ENCODE data around the gene MRPS34.
"Not testable (repeated sequence)": the region's sequence is repeated elsewhere in the genome, so short reads cannot be mapped to it uniquely, and the experiment has no call there.

Gene MRPS34

DNA sequence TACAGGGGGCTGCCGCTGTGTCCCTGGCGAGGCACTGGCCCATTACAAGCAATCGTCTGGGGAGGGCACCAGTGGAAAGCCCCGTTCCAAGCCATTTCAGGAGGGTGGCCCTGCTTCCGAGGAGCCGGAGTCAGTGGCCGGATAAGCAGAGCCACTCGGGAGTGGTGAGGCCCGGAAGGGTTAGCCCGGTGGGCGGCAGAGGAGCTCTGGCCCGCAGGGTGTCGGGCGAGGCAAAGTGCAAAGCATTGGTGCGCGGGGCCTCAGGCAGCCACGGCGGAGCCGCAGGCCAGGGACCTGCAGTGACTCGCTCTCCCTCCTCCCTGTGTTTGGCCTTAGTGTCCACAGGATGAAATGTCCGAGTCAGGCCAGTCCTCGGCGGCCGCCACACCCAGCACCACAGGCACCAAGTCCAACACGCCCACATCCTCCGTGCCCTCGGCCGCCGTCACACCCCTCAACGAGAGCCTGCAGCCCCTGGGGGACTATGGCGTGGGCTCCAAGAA, 26.2 kb downstream of the MRPS34 start:
- no peak for DNase-seq

DNA sequence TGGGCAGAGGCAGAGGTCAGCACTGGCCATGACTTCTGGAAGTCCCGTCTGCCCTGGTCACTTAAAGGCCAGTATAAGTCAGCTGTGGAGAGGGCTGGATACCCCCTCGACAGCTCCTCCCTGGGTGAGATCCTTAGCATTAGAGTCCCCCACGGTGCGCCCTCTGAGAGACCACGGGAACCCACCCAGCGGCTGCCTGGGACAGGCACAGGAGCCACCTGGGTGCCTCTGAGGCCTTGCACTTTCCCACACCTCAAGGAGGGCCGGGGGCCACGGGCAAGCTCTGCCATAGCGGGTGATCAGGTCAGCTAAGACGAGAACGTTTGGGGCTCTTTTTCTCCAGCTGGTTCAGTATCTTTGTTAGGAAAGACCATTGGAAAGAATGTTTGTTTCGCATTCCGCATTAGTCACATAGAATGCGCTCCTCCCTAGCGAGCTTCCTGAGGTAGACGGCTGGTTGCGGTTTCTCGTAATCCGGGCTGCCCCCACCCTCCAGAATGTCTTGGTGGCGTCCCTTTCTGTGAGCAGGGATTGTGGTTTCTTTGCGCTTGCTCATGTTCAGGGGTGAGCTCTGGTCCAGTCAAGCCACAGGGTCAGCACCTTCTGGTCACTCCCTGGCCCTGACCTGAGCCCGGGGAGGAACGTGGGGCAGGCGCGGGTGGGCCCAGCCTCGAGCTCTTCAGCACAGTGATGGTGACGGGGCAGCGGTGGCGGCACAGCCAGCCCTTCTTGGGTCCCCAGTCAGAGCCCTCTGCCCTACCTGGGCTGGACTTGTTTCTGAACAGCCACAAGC, 26.8 kb downstream of the MRPS34 start:
- peak; percentile 72 for DNase-seq

DNA sequence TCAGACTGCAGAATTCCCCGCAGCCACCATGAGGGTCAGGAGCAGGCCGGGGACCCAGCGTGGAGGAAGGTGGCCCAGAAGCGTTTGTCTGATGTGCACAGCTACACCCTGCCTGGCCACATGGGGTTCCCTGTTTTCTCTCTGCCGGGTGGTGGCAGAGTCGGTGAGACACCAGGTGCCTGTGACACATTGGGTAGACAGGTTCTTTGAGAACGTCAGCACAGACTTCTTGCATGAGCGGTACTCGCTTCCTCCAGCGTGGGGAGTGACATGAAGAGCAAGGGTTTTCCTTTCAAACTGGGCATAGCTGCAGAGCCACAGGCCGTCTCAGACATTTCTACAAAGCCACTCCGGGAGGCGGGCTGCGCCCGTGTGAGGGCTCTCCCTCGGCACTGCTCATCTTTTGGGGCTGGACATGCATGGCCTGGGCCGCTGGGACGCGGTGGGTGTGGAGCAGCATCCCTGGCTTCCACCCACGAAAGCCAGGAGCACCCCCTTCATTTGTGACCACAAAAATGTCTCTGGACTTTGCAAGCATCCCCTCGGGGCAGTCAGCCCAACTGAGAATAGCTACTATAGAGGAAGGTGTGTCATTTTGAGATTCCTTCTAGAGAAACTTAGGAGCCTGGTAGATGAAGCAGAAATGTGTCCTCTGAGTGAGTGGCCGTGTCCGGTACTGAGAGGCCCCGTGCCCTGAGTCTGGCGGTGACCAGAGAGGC, 27.6 kb downstream of the MRPS34 start:
- DNase-seq: peak; percentile 75

DNA sequence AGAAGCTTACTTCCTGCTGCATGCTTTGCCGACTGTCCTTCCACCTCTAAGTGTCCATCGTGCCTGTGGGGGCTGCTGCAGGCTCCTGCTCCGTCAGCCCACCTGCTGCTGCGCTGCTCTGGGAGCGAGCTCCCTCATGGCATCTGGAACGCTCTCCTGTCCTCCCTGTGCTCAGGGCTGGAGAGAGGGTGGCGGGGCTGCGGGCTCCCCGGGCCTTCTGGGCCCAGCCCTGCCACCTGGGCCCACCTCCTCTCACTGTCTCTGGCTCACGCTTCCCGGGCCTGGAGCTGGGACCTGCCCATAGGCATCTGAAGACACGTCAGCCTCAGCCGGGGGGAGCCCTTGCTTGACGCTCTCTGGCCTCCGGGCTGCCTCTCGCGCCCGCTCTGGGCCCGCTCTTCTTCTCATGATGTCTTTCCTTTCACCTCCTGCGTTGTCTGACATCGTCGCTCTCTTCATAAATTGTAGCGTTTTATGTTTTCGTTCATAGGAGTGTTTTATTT, 28.5 kb downstream of the MRPS34 start:
- no peak for DNase-seq

DNA sequence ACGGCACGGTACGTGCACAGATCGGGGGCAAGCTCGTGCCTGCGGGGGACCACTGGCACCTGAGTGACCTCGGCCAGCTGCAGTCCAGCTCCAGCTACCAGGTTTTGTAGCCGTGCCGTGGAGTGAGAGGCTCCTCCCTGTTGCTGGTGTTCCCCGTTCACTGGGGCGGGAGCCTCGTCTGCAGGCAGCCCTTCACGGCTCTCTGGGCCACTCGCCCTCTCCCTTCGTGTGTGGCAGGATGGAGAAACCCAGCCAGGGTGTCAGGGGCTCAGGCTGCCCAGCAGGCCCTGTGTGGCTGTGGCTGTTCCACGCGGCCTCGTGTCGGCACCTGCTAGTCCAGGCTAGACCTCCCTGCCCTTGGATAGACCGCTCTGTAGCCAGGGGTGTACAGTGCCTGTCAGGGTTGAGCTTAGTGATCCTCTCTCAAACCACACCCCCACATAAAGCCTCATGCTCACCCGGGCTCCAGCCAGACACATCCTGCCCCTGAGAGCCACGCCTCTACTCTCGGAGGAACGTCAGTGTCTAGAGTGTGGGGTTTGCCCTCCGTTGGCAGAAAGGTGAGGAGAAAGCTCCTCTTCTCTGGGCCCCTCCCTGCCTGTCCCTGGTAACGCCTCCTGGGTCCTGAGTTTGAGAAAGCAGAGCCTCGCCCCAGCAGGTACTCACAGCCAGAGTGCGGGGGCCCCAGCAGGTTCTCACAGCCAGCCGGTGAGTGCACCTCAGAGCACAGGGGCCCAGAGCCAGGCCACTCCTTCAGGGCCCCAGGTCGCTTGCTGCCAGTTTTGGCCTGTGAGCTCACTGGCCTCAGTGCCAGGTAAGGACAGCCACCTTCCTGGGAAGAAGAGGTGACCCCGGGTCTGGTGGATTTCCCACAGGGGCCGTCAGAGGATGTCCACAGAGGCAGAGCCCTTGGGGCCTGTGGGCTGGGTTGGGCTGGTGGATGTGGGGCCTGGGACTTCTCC, 29.3 kb downstream of the MRPS34 start:
- no peak for DNase-seq

DNA sequence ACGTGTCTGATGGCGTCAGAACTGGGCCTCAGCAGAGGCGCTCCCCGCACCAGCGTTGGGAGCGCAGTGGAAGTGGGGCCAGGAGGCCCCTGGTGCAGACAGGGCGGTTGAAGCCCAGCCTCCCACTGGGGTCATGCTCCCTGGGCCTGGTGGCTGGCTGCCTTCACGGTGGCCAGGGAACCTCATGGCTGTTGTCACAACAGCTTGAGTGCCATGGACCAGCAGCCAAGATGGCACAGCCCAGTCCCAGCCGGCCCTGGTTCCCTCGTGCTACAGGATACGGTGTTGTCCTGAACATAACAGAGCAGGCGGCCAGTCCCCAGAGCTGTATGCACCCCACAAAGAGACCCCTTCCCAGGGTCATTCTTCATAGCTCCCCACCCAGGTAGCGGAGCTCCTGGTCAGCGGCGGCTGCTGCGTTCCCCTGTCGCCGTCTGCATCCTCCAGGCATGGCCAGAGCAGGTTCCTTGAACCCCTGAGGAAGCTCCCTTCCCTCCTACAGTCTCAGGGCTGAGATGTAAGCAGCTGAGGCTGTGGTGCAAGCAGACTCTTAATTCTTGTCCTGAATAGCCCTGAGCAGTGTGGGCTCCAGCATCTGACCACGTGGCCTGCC, 31.3 kb downstream of the MRPS34 start:
- DNase-seq: no peak

DNA sequence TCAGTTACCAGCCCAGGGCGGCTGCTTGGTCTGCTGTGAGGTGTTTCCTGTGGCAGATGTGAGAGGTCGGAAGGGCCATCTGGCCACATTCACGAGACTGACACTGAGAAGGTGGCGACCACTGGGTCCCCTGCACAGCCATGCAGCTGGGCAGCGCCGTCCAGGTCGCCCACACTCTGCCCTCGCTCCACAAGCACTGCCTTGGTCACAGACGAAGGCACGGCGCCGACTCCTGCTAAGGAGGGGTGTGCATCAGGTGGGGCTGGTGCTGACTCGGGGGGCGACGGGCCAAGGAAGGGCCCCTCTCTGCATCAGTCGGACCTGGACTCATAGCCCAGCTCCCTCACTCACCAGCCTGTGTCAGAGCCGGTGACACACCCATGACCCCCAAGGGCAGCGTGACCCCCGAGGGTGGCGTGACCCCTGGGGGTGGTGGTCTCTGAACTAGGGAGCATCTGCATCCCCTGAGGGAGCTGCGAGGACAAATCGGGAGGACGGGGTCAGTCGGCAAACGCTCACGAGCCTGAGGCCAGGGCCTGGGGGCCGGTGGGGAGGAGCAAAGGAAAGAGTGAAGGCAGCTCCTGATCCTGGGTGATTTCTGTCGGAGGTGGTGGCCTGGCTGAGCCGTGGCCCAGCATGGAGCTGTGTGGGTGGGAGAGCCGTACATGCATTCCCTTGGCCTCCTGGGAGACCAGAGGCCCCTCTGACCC, 32.0 kb downstream of the MRPS34 start:
- no peak for DNase-seq

DNA sequence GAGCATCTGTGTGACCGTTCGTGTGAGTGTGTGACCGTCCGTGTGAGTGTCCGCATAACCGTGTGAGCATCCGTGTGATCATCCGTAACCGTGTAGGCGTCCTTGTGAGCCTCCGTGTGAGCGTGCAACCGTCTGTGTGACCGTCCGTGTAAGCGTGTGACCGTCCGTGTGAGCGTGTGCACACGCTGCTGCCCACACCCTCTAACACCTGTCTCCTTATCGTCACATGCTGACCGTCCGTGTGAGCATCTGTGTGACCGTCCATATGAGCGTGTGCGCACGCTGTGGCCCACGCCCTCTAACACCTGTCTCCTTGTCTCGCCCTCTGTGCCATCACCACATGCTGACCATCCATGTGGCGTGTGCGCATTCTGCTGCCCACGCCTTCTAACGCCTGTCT, 32.7 kb downstream of the MRPS34 start:
- no peak for DNase-seq

DNA sequence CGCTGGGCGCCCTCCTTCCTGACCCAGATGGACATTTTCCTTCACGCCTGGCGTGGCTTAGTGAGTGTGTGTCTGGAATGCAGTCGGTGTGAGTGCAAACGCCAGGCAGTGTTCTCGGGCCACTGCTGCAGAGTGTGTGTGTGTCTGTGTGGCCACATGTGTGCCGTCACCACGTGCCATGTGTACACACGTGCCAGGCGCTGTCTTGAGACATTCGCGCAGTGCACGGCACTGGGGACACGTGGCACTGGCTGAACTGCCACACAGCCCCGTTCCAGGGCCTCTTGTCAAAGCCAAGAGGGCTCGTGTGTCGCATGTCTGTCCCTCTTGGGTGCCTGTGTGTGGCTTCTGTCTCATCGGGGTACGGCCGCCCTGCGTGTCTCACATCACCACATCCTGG, 38.1 kb downstream of the MRPS34 start:
- no peak for DNase-seq

DNA sequence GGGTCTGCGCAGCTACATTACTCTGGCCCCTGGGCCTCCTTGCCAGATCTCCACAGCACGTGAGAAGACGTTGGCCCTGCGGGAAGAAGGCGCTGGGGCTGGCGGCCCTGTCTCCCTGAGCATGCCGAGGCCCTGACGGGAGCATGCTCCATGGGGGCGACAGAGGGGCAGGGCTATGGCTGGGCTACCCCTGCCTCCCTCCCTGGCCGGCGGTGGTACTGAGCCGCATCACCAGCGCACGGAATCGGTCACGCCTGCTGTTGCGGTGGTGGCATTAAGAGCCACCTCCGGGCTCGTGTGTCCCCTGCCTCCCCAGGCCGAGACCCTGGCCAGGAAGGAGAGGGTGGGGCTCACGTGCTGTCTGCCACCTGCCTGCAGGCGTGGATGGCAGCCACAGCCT, 38.8 kb downstream of the MRPS34 start:
- no peak for DNase-seq

DNA sequence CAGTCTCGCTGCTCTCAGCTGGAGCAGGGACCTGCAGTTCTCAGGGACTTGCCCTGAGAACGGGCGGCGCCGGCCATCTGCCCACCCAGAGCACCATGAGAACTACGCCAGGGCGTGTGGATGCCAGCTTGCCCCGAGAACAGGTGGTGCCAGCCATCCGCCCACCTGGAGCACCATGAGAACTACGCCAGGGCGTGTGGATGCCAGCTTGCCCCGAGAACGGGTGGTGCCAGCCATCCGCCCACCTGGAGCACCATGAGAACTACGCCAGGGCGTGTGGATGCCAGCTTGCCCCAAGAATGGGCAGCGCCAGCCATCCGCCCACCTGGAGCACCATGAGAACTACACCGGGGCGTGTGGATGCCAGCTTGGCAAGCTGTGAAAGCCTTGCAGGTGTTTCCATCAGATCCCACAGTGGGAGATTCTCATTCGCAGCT, 40.4 kb downstream of the MRPS34 start:
- DNase-seq: not testable (repeated sequence)

DNA sequence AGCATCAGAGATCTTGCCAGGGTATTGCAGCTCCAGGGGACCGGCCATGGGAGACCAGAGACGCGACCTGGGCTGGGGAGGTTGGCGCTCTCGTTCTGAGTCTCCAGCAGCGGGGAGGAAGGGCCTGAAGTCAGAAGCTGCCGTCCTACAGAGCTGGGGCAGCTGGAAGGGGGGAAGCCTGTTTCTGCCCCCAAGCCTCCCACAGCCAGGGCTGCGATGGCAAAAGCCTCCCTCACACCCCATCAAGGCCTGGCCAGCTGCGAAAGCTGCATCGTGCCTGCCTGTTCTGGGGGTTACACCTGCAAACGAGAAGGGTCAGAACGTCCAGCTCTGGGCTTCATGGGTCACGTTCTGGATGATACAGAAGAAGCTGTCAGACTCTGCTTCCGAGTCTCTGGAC, 40.9 kb downstream of the MRPS34 start:
- DNase-seq: no peak

DNA sequence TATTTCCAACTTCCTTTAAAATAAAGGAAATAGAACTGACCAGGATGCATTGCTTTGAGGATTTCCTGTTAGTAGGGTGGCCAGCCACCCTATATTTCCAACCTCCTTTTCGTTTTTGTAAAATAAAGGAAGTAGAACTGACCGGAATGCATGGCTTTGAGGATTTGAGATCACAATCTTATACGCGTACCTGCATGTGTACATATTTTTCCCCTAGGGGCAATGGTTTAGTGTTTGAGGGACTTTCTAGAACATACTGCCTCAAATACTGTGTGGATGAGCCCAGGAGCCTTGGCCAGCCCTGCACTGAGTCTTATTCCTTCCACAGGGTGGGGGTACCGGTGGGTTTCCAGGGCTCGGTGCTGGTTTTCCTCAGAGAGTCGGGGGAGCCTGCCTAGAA, 41.3 kb downstream of the MRPS34 start:
- no peak for DNase-seq

DNA sequence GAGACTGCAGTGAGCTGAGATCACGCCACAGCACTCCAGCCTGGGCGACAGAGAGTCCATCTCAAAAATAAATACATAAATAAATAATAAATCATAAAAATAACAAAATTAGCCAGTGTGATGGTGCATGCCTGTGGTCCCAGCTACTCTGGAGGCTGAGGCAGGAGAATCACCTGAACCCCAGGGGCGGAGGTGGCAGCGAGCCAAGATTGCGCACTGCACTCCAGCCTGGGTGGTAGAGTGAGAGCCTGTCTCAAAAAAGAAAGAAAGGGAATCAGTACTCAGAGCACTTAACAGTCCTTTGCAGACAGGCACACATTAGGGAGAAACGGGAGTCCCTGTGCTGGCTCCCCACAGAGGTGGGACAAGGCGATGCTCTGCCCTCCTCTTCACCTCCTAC, 41.9 kb downstream of the MRPS34 start:
- DNase-seq: no peak

DNA sequence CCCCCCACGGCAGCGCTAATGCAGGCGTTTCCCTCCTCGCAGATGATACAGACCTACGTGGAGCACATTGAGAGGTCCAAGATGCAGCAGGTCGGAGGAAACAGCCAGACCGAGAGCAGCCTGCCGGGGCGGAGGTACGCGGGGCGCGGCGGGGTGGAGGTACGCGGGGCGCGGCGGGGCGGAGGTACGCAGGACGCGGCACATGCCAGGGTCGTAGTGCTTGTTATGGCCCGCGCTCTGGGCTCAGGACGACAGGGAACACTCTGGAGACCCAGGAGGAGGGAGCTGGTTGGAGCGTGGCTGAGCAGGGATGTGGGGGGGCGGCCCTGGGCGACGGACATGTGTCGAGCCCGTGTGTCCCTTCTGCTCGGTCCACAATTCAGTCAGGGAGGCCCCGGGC, 43.5 kb downstream of the MRPS34 start:
- no peak for DNase-seq

DNA sequence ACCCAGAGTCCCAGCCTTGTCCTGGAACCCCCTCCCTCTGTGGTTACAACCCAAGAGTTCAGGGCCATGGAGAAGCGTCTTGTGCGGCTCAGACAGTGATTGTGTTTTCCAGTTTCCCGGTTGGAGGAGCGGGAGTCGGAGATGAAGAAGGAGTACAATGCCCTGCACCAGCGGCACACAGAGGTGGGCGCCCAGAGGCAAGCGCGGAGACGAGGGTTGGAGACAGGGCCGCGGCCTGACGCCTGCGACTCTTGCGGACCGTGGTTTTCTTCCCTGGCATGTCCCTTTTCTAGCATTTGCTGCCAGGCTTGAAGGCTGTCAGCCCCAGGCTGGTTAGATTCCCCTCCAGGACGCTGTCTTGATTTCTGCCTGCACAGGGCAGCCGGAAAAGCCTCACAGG, 43.9 kb downstream of the MRPS34 start:
- no peak for DNase-seq

DNA sequence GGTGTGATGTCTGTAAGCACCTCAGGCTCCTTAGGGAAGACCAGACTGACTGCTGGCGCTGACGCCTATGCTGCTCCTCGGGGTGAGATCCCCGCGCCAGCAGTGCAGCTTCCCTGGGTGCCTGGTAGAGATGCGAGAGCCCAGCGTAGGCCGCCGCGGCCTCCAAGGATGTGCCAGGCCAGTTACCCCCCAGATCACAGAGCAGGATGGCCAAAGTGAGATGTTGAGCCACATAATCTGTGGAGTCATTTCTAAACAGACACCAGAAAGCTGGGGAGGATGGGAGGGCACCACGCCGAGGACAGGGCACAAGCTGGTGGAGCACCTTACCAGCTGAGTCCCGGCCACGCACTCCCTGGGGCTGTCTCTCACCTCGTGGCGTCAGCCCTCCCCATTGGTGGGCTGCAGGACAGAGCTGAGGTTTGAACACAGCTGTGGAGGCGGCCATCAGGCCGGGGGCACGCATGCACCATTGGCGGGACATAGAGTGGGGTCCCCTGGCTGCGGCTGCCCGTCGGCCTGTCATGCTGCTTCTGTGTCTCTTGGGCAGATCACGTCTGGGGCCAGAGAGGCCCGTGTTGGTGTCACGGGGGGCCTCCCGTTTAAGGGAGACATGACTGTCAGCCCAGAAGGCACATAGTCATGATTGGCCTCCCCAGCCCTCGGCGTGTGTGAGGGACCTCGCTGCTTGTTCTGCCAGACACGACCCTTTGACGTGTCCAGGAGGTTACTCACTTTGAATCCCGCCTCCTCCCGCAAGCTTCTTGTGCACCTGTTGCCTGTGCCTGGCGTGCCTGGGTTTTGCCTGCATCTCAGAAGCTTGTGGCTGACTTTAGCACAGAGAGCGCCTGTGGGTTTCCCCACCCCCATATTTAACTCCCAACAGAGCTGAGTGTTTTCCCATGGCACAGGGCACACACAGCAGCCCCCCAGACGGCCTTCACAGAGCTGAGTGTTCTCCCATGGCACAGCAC, 45.0 kb downstream of the MRPS34 start:
- DNase-seq: no peak

DNA sequence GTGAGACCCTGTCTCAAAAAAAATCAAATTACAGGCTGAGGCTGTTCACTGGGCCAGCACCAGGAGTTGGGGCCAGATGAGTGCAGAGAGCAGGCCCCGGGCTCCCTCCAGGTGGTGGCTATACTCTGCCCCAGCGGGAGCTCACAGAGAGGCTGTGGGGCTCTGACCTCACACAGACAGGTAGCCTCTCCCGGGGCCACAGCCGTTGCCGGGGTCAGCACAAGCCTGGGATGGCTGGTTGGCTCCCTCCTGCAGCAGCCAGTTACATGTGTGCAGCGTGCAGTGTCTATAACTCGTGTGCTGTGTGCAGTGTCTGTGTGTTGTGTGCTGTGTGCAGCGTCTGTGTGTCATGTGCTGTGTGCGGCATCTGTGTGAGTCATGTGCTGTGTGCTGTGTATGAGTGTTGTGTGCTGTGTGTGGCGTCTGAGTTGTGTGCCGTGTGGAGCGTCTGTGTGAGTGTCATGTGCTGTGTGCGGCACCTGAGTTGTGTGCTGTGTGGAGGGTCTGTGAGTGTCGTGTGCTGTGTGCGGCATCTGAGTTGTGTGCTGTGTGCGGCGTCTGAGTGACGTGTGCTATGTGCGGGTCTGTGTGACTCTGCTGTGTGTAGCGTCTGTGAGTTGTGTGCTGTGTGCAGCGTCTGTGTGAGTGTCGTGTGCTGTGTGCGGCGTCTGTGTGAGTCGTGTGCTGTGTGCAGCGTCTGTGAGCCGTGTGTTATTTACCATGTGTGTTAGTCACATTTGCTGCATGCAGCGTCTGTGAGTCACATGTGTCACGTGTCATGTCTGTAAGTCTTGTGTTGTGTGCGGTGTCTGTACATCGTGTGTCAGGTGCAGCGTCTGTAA, 46.1 kb downstream of the MRPS34 start:
- no peak for DNase-seq

DNA sequence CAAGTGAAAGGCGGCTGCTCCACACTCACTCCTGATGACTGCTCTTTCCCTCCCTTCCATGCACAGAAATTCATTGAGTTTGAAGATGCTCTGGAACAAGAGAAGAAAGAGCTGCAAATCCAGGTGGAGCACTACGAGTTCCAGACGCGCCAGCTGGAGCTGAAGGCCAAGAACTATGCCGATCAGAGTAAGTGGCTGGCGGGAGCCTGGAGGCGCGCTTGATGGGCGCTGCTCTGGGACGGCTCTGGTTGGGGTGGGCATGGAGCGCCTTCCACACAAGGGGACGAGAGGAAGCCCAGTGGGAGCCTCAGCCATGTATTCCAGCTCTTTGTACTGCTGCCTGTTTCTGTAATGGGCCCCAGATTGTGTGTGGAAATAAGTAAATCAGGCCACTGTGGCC, 48.4 kb downstream of the MRPS34 start:
- DNase-seq: no peak
